ENCODE data around the gene TENM4.
A peak's percentile ranks its signal among the peaks of the same experiment; 100 is the strongest.

Gene TENM4

GRCh38 chr11:78740199-78741071 lies 700.4 kb downstream of the TENM4 start:
- no peak for DNase-seq (ENCODE audit: low spot score)

- DNase-seq (ENCODE audit: low spot score), result no peak
Measured at GRCh38 chr11:78737891-78738290, 702.9 kb downstream of the TENM4 start.

DNA sequence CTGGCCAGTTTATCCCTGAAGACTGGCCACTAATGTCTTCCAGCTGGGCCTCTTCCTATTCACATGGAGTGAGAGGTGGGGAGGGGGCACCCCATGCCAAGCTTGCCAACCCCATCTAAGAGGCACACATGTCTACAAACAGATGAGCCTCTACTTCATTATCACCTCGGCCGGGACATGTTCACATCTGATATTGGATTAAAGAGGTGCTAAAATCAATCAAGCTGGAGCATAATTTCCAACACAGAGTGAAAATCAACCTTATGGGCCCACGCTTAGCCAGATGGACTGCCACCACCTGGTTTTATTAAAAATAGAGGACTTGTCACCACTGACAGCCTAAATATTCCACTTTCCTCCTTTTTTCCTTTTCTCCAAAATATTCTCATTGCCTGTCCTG lies 703.5 kb downstream of the TENM4 start:
- no peak for DNase-seq (ENCODE audit: low spot score)

- no peak for DNase-seq (ENCODE audit: low spot score)
Measured at GRCh38 chr11:78735711-78736110, 705.1 kb downstream of the TENM4 start.

DNA sequence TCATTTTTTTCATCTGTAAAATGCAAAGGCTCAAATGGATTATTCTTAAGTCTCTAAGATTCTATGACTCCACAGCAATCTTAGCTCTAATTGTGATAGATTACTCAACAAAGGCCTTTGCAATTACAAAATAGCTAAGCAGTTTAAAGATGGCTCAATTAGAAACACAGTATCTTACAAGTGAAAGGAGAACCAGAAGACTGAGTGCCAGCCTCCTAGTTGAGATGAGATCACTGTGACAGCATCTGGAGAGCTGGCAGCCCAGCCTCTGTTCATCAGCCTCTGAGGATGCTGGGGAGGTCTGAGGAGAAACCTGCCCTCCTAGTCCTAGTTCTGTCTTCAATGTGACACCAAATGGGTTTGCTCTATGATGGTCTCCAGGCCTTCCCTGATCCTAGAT lies 707.8 kb downstream of the TENM4 start:
- no peak for DNase-seq (ENCODE audit: low spot score)

- DNase-seq (ENCODE audit: low spot score), result no peak
Measured at GRCh38 chr11:78732246-78732645, 708.6 kb downstream of the TENM4 start.

DNA sequence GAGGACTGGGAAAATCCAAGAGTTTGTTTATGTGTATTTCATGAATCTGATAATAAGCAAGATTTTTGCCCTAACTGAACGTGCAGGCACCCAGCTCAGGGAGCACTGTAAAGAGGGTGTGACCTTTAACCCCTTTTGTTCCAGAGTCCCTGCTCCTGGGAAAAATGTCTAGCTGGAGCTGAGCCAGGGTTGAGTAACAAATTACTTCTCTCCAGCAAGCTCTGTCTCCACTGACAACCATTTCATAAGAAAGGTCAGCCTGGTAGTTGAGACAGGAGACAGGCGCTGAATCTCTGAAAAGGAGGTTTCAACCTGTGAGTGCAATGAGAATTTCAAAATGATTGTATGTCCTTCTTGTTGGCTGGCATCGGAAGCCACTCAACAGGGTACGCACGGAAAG lies 709.8 kb downstream of the TENM4 start:
- no peak for DNase-seq (ENCODE audit: low spot score)

- DNase-seq (ENCODE audit: low spot score), result no peak
Measured at GRCh38 chr11:78730267-78730824, 710.5 kb downstream of the TENM4 start.

- DNase-seq (ENCODE audit: low spot score), result no peak
Measured at GRCh38 chr11:78727816-78728215, 713.0 kb downstream of the TENM4 start.

DNA sequence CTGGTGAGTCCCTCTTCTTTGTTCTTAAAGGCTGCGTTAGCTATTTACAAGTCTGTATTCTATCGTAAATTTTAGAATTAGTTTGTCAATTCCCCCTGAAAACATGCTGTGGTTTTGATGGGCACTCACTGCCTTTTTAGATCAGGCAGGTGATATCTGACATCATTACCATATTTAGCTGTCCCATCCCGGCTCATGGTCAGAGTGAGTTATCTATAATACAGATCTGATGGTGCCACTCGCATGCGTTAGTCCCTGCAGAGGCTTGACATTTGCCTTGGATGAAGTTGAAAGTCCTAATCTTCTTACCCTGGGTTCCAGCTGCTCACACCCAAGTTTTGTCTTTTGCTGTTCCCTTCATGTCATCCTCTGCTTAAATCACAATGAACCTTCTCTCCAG lies 715.6 kb downstream of the TENM4 start:
- no peak for DNase-seq (ENCODE audit: low spot score)

- no peak for DNase-seq (ENCODE audit: low spot score)
Measured at GRCh38 chr11:78722786-78723185, 718.0 kb downstream of the TENM4 start.

DNA sequence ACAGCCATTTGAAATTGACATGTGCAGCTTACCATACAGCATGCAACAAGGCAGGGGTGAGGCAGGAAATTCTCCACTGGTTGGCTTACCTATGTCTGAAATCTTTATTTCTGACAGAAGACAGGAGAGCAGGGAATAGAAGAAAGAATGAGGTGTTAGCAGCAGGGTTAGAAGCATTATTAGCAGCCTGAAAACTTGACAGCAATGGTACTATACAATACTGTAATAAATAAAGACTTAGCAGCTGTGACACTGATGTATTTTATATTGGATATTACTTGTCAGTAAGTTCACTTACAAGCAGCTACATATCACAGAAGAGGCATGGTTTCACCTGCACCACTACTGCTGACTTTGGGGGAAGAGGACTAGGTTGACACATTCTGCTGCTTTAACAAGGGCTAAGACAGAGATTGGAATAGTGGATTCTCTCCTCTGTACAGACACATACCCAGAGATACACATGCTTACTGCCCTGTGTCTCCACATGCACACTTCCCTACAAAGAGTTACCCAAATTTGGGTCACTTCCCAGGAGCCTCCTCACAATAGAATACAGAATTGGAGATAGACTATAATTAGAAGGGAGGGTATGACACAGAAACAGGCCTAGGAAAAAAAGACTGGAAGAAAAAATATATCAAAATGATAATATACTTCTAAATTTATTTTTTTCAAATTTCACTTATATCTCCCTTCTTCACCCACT lies 720.4 kb downstream of the TENM4 start:
- no peak for DNase-seq (ENCODE audit: low spot score)

DNA sequence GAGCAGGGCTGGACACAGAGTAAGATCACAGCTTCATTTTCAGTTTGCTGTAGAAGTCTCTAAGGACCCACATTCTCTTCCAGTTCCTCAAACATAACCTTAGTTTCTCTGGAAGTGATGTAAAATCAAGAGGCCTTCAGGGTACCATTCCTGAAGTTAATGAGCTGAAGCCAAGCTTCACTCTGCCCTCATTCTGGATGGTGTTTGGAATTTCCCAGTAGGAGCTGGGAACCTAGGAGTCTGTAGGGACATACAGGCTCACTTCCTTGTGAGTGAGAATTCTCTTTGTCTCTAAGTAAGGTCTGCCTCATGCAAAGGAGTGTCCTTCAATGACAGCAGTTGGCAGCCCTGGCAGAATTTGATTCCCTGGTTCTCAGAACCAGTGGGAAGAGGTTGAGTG lies 723.8 kb downstream of the TENM4 start:
- no peak for DNase-seq (ENCODE audit: low spot score)

DNA sequence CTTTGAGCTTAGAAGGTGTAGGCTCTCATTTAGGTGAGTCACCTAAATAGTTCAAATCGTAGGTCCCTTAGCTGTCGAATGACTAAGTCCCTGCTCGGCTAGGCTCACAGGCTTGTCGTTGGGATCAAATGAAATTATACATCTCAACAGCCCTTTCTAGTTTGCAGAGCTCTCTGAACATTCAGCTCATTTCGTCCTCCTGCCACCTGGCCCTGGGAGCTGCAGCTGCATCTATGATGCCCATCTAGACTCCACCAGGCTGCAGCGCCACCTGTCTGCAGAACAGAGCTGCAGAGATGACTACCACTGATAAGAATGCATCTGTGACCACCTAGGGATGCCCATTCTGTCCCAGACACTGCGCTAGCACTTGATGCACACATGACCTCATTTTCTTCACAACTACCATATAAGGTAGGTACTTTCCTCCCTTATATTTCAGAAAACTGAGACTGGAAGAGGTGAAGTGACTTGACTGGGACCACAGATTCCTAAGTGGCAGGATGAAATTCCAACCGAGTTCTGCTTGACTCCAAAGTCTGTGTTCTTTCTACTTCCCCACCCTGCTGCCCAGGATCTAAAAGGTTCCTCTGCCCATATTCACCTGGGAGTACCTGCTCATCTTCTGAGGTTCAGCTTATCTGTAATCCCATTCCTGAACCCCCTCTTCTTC lies 725.1 kb downstream of the TENM4 start:
- DNase-seq (ENCODE audit: low spot score), result peak; percentile 3

- DNase-seq (ENCODE audit: low spot score), result no peak
Measured at GRCh38 chr11:78714539-78714938, 726.3 kb downstream of the TENM4 start.

GRCh38 chr11:78711735-78712134 lies 729.1 kb downstream of the TENM4 start:
- no peak for DNase-seq (ENCODE audit: low spot score)

DNA sequence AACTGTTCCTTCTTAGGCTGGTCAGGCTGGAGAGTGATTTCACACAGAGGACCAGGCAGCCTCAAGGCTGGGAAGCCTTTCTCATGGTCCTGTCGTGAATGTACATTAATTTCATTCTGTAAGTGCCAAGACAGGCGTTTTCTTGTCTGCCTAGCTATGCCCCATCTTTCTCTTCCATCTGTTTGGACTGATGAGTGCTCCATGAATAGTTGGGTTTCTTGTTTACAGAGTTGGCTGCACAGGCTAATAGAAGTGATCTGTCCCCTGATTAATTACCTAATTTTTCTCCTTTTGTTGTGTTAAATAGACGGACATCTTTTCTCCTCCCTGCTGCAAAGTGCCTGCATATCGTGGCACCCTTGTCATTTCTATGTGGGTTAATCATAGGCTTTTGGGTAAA lies 730.4 kb downstream of the TENM4 start:
- DNase-seq (ENCODE audit: low spot score), result no peak

DNA sequence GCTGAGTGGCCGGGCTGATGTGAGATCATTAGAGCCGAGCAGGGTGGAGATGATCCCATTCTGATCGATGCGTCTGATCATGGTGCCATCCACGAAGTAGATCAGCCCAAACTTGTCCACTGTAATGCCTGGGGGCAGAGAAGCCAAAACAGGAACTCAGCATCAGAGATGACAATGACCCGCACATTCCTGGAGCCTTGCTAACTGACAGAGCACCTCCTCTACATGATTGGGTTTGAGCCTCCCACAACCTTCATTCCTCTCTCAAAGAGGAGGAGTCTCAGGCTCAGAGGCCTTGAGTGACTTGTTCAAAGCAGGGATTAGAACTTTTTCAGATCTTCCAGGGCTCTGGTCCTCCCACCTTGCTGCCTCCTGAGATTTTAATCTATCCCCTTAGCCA lies 732.4 kb downstream of the TENM4 start:
- no peak for DNase-seq (ENCODE audit: low spot score)

DNA sequence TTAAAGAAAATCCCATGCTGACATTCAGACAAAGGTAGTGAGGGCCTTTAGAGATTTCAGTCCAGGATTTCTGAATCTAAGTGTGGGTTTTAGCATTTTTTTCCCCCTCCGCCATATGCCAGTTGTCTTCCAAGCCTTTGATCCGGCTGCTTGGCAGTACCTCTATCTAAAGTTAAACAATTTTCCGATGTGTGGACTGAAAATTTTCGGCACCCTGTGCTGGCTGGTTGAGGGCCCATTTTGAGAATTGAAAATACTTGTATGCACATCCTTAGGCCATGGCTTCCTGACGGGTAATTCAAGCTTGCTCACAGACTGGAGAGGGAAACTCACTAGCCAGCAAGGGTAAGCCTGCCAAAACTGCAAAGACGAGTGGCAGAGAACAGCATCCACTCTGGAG lies 734.3 kb downstream of the TENM4 start:
- DNase-seq (ENCODE audit: low spot score), result no peak

GRCh38 chr11:78704811-78705210 lies 736.0 kb downstream of the TENM4 start:
- DNase-seq (ENCODE audit: low spot score), result no peak

- DNase-seq (ENCODE audit: low spot score), result no peak
Measured at GRCh38 chr11:78699609-78700135, 741.2 kb downstream of the TENM4 start.

DNA sequence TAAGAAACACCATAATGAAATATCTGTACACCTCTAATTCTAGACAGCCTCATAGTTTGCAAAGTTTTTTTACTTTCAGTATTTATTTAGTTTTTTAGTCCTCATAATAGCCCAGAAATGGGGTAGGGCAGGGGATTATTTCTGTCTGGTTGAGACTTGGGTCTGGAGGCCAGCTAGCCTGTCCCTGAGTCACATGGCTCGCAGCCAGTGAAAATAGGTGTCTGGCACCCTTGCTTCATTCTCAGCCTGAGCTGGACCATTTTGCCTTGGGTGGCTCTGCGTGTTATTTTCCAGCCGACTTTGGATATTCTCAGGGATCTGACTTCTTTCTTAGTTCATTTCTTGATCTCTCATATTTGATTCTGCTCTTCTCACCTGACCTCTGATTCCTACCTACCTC lies 742.2 kb downstream of the TENM4 start:
- no peak for DNase-seq (ENCODE audit: low spot score)
